Activated CD4-positive, alpha-beta T cell treated with anti-CD3 and anti-CD28 coated beads, Interleukin-10, Interleukin-2, amounts not matched to agents 100 ng/mL and 50 ng/mL, durations not matched to agents 16 hours and 8 hours (primary cell): ENCODE results near the gene PDCD7.

Experiments
- DNase-seq: peaks from one replicate; pipeline ENCODE4 v3.0.0-alpha.2; 2020

Gene PDCD7

GRCh38 chr15:65071381-65071811, 62.2 kb downstream of the PDCD7 start:
- no peak for DNase-seq

- no peak for DNase-seq
These were observed 63.6 kb downstream of the PDCD7 start for GRCh38 chr15:65069779-65070546.

GRCh38 chr15:65069179-65069578, 64.4 kb downstream of the PDCD7 start:
- no peak for DNase-seq

GRCh38 chr15:65068403-65068788, 65.2 kb downstream of the PDCD7 start:
- no peak for DNase-seq

- DNase-seq = no peak
These were observed 65.8 kb downstream of the PDCD7 start, which contains the start of gene RASL12 for GRCh38 chr15:65067645-65068402. Gene RASL12 (minus strand): TSS chr15:65067991. CDS start chr15:65067835, 156 bp downstream.
